Heart right ventricle (tissue), 16 donors: ENCODE results near the gene PNMA6E. TPM values are rescaled to one million over a fixed set of nuclear protein-coding genes. Genes with fewer than 3 reads are reported as not detected.

Experiments
- ATAC-seq, 8 donors: fragments of 200-7000 bp; cut with Tn5 transposase; one replicate each; pipeline ENCODE4 v1.9.1; 2020; ENCODE audit warnings: mild to moderate bottlenecking in 8 of 8, moderate library complexity in 8 of 8, moderate number of reproducible peaks in 1 of 8
- DNase-seq, 2 donors: peaks; one replicate each; pipeline ENCODE4 v3.0.0-alpha.2; 2020
- H3K27ac ChIP-seq, 10 donors: fragments of 200-600 bp; sonication (generic) in 2 of 10; one replicate each; pipeline versions ENCODE4 v1.5.0 to v1.8.0; 2020 to 2022; ENCODE audit warnings: mild to moderate bottlenecking in 3 of 10
- H3K27me3 ChIP-seq, 7 donors: fragments of 200-600 bp; one replicate each; pipeline ENCODE4 v1.8.0; 2021 to 2022; ENCODE audit warnings: mild to moderate bottlenecking in 2 of 7
- H3K36me3 ChIP-seq, 9 donors: fragments of 200-600 bp; sonication (generic) in 1 of 9; one replicate each; pipeline versions ENCODE4 v1.5.0 to v1.8.0; 2020 to 2022; ENCODE audit warnings: mild to moderate bottlenecking in 2 of 9
- H3K4me1 ChIP-seq, 9 donors: fragments of 200-600 bp; sonication (generic) in 1 of 9; one replicate each; pipeline versions ENCODE4 v1.5.0 to v1.8.0; 2020 to 2022; ENCODE audit warnings: mild to moderate bottlenecking in 4 of 9
- H3K4me3 ChIP-seq, 10 donors: fragments of 200-600 bp; sonication (generic) in 2 of 10; one replicate each; pipeline versions ENCODE4 v1.5.0 to v1.8.0; 2020 to 2022; ENCODE audit warnings: mild to moderate bottlenecking in 7 of 10, moderate library complexity in 2 of 10
- H3K9me3 ChIP-seq, 11 donors: fragments of 200-600 bp in 10 of 11; sonication (generic) in 2 of 11; one replicate each; pipeline versions ENCODE4 v1.5.0 to v1.8.0; 2013 to 2022; ENCODE audit warnings: mild to moderate bottlenecking in 2 of 11, control low read depth in 1 of 11, moderate library complexity in 1 of 11
- WGBS, 2 donors: extraction: QIAGEN DNeasy Blood & Tissue Kit; methylation state at CpG; one replicate each; pipeline ENCODE4 v1.1.7; 2013; ENCODE audit warnings: inconsistent platforms in 1 of 2; 5-methylcytosine and 5-hydroxymethylcytosine counted together
- intact Hi-C, 10 donors: fragments of 100-400 bp; cut with DNase I; formaldehyde crosslinking; loops; one replicate each; pipeline versions ENCODE4 v1.11.1 to v1.14.2; 2022
- polyA plus RNA-seq, 2 donors: library from polyadenylated mRNA; stranded (reverse); fragments of 200-250 nt; gene quantifications; one replicate each; pipeline ENCODE4 v1.2.3, GENCODE V29; 2013
- total RNA-seq, 10 donors: library from RNA; stranded (reverse); fragmentation: NEBNext Ultra II Directional in 3 of 10; extraction: Animal tissue kit (Norgen Biotek cat#: 25700) in 3 of 10; gene quantifications; one replicate each; pipeline versions ENCODE4 v1.2.1 to v1.2.4, GENCODE V29; 2021 to 2023
- TF ChIP-seq, protein P1 (sequence below), 9 donors: fragments of 200-600 bp; sonication (generic) in 2 of 9; IDR thresholded peaks; one replicate each; pipeline versions ENCODE4 v1.5.0 to v1.8.0; 2021 to 2022; ENCODE audit warnings: antibody characterized with exemption in 9 of 9, mild to moderate bottlenecking in 5 of 9, moderate library complexity in 1 of 9
- donor health status: Arrhythmogenic right ventricular cardiomyopathy.
- donor health status: ischemic (EF 13 %, LVEDD 7.1; RV severe dilation, severe dysfunction).
- donor health status: healthy with polysubstance abuse.
- donor health status: DM: no; HTN: yes; CAD: no.
- donor health status: DM: no; HTN: no; CAD: no.
- donor health status: ischemic (EF 25% LVEDD 6.9; RV normal size, moderate dysfunction).
- donor health status: ischemic (EF 25% LVEDD 5.7; RV mildly dilated, moderate dysfunction).
- donor health status: healthy.
- donor health status: DM: yes; HTN: yes; CAD: no.
- donor health status: Ischemic cardiomyopathy.
- donor health status: ischemic (EF 35%, LVEDD 5.7; RV mildly dilated, moderate dysfunction).
- donor health status: nonischemic (EF 11% LVEDD 7.7; RV severe dilation, severe dysfunction).
- donor health status: DM: yes; HTN: yes; CAD: no.
- donor health status: PGD.
- donor health status: ischemic (EF 29% LVEDD 5.4; RV normal size, mild dysfunction).
- donor health status: nonischemic (EF 23%, LVEDD 6.1; RV moderate dilation, normal function).

Gene PNMA6E
- total and polyA plus RNA-seq, 12 donors: not detected

DNA sequence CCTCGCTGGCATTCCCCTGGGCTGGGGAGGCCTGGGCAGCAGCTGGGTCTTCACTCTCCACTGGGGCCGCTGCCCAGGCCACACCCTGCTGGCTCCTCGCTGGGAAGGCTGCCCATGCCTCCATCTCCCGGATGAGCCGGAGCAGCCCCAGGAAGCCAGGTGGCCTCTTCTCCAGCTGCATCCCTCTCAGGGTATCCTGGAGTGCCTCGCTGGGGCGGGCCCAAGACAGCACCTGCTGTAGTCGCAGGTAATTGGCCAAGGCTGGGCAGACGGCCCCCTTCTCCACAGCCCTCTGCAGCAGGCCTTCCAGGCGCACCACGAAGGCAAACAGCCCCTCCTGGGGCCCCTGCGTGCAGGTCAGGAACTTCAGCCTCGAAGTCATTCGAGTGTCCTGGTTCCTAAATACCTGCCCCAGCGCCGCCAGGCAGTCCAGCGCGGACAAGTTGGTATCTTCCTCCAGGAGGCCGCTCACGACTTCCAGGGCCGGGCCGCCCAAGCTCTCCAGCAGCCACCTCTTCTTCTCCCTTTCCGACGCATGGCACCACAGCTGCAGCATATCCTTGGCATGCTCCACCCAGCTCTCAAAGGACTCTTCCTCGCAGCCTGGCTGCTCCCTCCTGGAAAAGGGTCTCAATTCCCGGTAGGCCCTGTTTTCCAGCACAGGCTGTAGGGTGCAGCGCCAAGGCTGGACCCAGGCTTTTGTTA lies 3.7 kb downstream of the PNMA6E start:
- peaks cover 0 to 11% (median 0%) of the 10 kb centered on the region in 11 donors for H3K9me3 ChIP-seq
- 82 to 88% methylated on average over 22 to 27 of the region's 27 CpGs for WGBS, 2 donors
- H3K4me3 ChIP-seq: no peak overlapping the region
- TF ChIP-seq, protein P1, sequence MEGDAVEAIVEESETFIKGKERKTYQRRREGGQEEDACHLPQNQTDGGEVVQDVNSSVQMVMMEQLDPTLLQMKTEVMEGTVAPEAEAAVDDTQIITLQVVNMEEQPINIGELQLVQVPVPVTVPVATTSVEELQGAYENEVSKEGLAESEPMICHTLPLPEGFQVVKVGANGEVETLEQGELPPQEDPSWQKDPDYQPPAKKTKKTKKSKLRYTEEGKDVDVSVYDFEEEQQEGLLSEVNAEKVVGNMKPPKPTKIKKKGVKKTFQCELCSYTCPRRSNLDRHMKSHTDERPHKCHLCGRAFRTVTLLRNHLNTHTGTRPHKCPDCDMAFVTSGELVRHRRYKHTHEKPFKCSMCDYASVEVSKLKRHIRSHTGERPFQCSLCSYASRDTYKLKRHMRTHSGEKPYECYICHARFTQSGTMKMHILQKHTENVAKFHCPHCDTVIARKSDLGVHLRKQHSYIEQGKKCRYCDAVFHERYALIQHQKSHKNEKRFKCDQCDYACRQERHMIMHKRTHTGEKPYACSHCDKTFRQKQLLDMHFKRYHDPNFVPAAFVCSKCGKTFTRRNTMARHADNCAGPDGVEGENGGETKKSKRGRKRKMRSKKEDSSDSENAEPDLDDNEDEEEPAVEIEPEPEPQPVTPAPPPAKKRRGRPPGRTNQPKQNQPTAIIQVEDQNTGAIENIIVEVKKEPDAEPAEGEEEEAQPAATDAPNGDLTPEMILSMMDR (IDR thresholded peaks at IDR 0.05): no peak
- ATAC-seq (no peak), DNase-seq (no peak)
- H3K27me3 ChIP-seq: no peaks in the 10 kb centered on the region
- no peaks in the 10 kb centered on the region for H3K4me1 ChIP-seq
- H3K27ac ChIP-seq: no peak overlapping the region
- no peaks in the 10 kb centered on the region for H3K36me3 ChIP-seq
- intact Hi-C loops: loop anchor here in 1 of 10 donors (10.0 kb wide), 1 partner anchor 107 kb away; no protein-coding TSS in a partner anchor

DNA sequence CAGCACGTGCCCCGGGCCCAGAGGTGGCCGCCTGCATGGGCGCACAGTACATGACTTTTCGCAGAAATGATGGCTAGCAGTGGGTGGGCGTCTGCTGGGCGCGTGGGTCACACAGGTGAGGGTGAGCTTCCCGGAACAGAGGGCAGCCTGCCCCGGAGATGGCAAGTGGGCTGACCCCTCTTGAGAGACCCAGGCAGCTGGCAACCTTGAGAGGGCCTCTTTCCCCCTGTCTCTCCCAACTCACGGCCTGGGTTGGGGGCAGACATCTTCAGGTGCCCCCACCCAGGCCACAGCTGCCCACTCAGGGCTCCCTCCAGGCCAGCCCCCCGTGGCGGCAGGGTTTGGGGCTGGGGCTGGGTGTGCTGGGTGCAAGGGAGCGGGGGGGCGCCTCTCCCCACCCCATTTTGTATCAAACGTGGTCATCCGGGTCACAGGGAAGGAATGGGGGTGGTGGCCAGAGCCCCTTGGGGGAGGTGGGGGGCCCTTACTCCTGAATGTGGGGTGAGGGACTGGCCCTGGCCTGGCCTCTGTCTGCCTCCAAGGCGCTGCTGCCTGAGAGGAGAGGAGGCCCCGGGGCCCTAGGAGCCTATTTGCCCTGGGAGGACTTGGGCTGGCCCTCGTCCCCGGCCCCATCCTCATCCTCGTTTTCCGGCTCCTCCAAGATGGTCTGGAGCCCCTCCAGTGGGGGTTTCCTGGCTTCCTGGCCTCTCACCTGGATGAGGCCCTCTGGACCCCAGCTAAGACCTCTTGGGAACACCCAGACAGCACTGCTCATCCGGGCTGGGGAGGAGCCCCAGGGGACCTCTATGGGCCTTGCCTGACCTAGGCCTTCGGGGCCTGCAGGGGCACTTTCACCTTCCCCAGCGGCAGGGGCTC lies 4.6 kb downstream of the PNMA6E start:
- DNase-seq: no peak
- Histone ChIP-seq H3K27ac (no peak overlapping the region), H3K36me3 (no peaks in the 10 kb centered on the region), H3K4me1 (no peaks in the 10 kb centered on the region), H3K9me3 (peaks cover 0 to 7% (median 0%) of the 10 kb centered on the region in 11 donors), H3K27me3 (no peaks in the 10 kb centered on the region), H3K4me3 (no peak overlapping the region)
- peak in 1 of 8 donors; percentile 23 for ATAC-seq
- WGBS, 2 donors: 87 to 92% methylated on average over 22 to 26 of the region's 26 CpGs
- TF ChIP-seq, protein P1 (IDR thresholded peaks at IDR 0.05): no peak
- intact Hi-C loops: loop anchor here in 1 of 10 donors (10.0 kb wide), 1 partner anchor 108 kb away; no protein-coding TSS in a partner anchor

DNA sequence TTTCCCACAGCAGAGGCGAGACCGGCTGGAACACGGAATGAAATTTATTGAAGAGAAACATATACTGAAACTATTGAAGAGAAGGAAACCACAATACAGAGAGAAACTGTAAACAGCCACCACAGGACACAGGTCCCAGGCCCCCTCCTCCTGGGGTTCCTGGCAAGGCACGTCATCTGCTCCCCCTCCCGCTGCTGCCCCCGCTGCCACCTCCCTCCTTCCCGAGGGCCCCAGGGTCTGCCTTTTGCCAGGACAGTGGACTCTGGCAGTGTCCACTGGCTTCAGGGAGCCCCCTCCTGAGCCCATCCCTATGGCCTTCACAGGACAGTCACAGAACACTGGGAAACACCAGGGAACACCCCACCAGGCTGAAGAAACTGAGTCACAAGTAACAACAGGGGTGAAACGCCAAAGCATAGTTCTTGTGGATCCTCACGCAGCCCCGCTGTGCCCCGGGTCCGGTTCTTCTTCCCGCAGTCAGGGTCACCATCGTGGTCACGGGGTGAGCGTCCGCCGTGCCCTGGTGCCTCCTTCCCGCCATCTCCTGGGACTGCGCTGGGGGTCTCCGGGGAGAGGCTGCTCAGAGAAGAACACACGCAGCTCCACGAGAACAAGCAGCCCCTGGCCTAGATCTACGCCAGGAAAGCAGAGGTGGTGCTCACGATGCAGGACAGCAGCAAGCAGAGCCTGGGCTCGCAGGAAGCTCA lies 5.4 kb downstream of the PNMA6E start:
- Histone ChIP-seq H3K4me3 (no peak overlapping the region), H3K36me3 (no peaks in the 10 kb centered on the region), H3K27ac (no peak overlapping the region), H3K27me3 (no peaks in the 10 kb centered on the region), H3K9me3 (no peaks in the 10 kb centered on the region), H3K4me1 (no peaks in the 10 kb centered on the region)
- ATAC-seq: no peak
- WGBS, 2 donors: 83 to 86% methylated on average over 17 to 26 of the region's 26 CpGs
- intact Hi-C loops: loop anchor here in 1 of 10 donors (10.0 kb wide), 1 partner anchor 109 kb away; no protein-coding TSS in a partner anchor
- TF ChIP-seq, protein P1 (IDR thresholded peaks at IDR 0.05): no peak
- no peak for DNase-seq

DNA sequence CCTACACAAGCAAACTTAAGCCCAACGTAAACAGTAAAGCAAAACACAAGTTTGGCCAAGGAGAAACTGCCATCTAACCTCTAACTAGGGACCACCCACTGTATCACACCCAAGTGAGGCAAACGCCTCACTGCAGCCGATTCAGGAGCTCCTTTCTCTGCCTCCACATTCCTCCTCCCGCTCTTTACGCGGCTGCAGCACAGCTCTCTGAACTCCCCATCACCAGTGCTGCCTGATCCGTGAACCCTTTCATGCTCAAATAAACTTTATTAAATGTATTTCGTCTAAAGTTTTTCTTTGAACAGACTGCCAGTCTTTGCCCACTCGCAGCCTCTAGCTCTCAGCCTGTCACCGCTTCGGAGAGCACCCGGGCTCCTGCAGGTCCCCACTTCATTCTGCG lies 6.5 kb downstream of the PNMA6E start:
- Histone ChIP-seq H3K9me3 (no peaks in the 10 kb centered on the region), H3K4me1 (no peaks in the 10 kb centered on the region), H3K27ac (no peak overlapping the region), H3K36me3 (no peaks in the 10 kb centered on the region), H3K27me3 (no peaks in the 10 kb centered on the region), H3K4me3 (no peak overlapping the region)
- DNase-seq (no peak), ATAC-seq (no peak)
- intact Hi-C loops: loop anchor here in 1 of 10 donors (10.0 kb wide), 1 partner anchor 110 kb away; no protein-coding TSS in a partner anchor
- 64 to 66% methylated on average over 13 of the region's 13 CpGs for WGBS, 2 donors
- TF ChIP-seq, protein P1 (IDR thresholded peaks at IDR 0.05): no peak
